ENCODE data around the gene CCT5. TPM values are rescaled to one million over a fixed set of nuclear protein-coding genes. Genes with fewer than 3 reads are reported as not detected.
A peak's percentile ranks its signal among the peaks of the same experiment; 100 is the strongest.
"Not testable (repeated sequence)": the region's sequence is repeated elsewhere in the genome, so short reads cannot be mapped to it uniquely, and the experiment has no call there.

CCT5 gene
- polyA plus RNA-seq, 3 donors: 234 to 298 (median 257) TPM

DNA sequence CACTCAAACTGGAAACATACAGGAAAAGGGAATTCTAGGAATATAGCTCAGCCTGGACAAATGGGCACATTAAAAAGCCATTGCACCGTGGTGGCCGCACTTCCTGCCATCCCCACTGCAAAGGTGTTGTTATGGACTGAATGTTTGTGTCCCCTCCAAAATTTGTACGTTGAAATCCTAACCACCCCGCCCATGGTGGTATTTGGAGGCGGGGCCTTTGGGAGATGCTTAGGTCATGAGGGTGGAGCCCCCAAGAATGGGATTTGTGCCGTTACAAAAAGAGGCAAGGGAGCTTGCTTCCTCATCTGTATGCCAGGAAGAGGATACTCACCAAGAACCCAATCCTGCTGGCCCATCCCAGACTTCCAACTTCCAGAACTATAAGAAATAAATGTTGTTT, 58.8 kb downstream of the CCT5 start:
- no peak for DNase-seq (ENCODE audit: extremely low read depth in 1 of 11, low read depth in 9 of 11, low spot score in 4 of 11)

DNA sequence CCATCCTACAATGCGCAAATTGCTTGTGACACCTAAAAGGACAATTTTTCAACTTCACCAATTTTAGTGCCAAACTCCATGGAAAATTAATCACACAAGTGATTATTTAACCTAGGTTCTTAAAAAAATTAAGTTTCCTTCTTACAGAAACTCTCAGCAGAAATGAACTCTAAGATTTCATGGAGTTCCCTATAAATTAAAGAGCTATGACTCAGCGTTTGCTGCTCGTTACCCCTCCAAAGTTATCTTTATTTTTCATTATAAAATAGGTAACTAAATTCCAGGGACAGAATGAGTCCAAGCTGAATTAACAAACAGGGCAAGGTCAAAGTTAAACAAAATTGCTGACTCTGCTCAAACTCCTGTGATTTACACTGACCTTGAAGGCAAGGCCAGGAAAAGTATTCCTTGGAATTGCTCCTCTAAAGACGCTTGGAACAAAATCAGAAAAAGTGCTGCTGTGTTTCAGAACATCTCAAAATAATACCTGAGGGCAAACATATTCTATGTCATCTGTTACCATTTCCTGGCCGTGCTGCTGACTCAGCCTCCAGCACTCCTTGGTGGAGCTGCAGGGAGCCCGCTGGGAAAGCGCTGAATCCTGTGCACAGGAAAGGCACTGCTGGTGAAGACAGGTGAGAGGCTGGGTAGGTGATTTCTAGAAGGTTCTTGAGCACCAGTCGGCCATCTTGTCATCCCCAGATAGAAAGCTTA, 60.1 kb downstream of the CCT5 start:
- DNase-seq (ENCODE audit: extremely low read depth in 1 of 11, low read depth in 9 of 11, low spot score in 4 of 11): no peak

GRCh38 chr5:10310835-10311570, 60.9 kb downstream of the CCT5 start:
- DNase-seq (ENCODE audit: extremely low read depth in 1 of 11, low read depth in 9 of 11, low spot score in 4 of 11): not testable (repeated sequence)

DNA sequence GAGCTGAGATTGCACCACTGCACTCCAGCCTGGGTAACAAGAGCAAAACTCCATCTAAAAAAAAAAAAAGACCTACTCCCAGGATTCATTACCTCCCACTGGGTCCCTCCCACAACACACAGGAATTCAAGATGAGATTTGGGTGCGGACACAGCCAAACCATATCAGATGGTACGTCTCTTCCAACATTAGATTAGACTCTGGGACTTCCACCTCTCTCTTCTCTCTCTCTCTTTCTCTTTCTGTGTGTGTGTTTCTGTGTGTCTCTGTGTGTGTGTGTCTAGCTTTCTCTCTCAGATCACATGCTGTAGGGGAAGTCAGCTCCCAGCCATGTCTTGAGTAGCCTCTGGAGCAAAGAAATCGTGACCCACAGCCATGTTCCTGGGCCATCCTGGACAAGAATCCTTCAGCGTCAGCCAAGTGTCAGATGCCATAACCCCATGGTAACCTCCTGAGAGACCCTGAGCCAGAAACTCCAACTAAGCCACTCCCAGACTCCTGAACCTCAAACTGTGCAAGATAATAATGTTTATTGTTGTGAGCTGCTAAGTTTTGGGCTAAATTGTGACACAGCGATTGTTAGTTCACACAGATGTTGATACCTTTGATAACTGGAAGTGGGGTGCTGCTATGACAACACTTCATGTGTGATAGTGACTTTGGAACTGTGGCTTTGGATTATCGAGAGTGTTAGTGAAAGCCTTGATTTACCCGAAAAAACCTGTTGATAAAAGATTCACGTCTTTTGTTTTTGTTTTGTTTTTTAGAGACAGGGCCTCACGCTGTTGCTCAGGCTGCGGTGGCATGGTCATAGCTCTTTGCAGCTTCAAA, 61.7 kb downstream of the CCT5 start:
- no peak for DNase-seq (ENCODE audit: extremely low read depth in 1 of 11, low read depth in 9 of 11, low spot score in 4 of 11)

DNA sequence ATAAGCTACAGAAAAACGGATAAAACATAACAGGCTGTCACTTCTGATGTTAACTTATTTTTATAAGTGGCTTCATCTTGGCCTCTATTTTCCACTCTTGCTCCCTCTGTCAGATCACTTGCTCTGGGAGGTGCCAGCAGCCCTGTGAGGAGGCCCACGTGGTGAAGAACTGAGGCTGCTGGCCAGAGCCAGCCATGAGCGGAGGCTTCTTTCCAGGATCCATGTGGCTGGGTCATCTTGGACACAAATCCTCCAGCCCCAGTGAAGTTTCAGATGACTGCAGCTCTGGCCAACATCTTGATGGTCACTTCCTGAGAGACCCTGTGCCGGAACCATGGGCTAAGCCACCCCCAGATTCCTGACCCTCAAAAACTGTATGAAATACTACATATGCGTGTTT, 65.1 kb downstream of the CCT5 start:
- DNase-seq (ENCODE audit: extremely low read depth in 1 of 11, low read depth in 9 of 11, low spot score in 4 of 11): peak in 1 of 11 donors; percentile 40

Other genes starting within 250 kb of the CCT5 start
- gene ATPSCKMT, start 392 bp upstream of the CCT5 start, polyA plus RNA-seq (ENCODE audit: insufficient read length in 3 of 3): 10 to 100 TPM; 19.9 to 24.5 (median 21.1) TPM
- gene CMBL, start 57.6 kb downstream of the CCT5 start, polyA plus RNA-seq (ENCODE audit: insufficient read length in 3 of 3): 10 to 100 TPM; 41.2 to 52.2 (median 41.6) TPM
- gene MARCHF6, start 103.4 kb downstream of the CCT5 start, polyA plus RNA-seq (ENCODE audit: insufficient read length in 3 of 3): 100 to 1,000 TPM; 174 to 227 (median 208) TPM
- gene ROPN1L, start 191.6 kb downstream of the CCT5 start, polyA plus RNA-seq (ENCODE audit: insufficient read length in 3 of 3): 1 to 10 TPM in 2 of 3 donors, under 1 TPM in 1; 0.37 to 1.6 (median 1.1) TPM

Data from renal cortex interstitium (tissue), 11 donors.